Hepatocyte (in vitro differentiated cells): ENCODE measurements around the gene ATG4B. TPM values are rescaled to one million over a fixed set of nuclear protein-coding genes. Genes with fewer than 3 reads are reported as not detected.

Source experiments
- DNase-seq: peaks from one replicate; pipeline ENCODE4 v3.0.0-alpha.2; 2016; ENCODE audit warnings: low spot score
- H2AFZ ChIP-seq: fragments of 200-600 bp; sonication (generic); 2 replicates; pipeline ENCODE4 v1.6.0; 2016; ENCODE audit warnings: antibody characterized with exemption, mild to moderate bottlenecking
- H3K27ac ChIP-seq: fragments of 200-600 bp; sonication (generic); 2 replicates; pipeline ENCODE4 v1.5.1; 2016; ENCODE audit warnings: mild to moderate bottlenecking
- H3K27me3 ChIP-seq: fragments of 200-600 bp; sonication (generic); 2 replicates; pipeline ENCODE4 v1.6.1; 2016
- H3K36me3 ChIP-seq: fragments of 200-600 bp; sonication (generic); replicated peaks from 2 replicates; pipeline ENCODE4 v1.5.1; 2016; ENCODE audit warnings: low read depth; ENCODE audit not compliant: insufficient read depth
- H3K4me1 ChIP-seq: fragments of 200-600 bp; sonication (generic); 2 replicates; pipeline ENCODE4 v1.5.1; 2016; ENCODE audit warnings: mild to moderate bottlenecking, moderate library complexity; ENCODE audit not compliant: insufficient read depth
- H3K4me2 ChIP-seq: fragments of 200-600 bp; sonication (generic); 2 replicates; pipeline ENCODE4 v1.6.0; 2016
- H3K4me3 ChIP-seq: fragments of 200-600 bp; sonication (generic); 2 replicates; pipeline ENCODE4 v1.5.1; 2016; ENCODE audit warnings: mild to moderate bottlenecking
- H3K79me2 ChIP-seq: fragments of 200-600 bp; sonication (generic); 2 replicates; pipeline ENCODE4 v1.6.0; 2017; ENCODE audit warnings: mild to moderate bottlenecking
- H3K9me2 ChIP-seq: fragments of 200-600 bp; sonication (generic); replicated peaks from 2 replicates; pipeline ENCODE4 v1.6.0; 2017; ENCODE audit warnings: mild to moderate bottlenecking; ENCODE audit not compliant: insufficient read depth
- H3K9me3 ChIP-seq: fragments of 200-600 bp; sonication (generic); 2 replicates; pipeline ENCODE4 v1.5.1; 2016; ENCODE audit warnings: low read depth, mild to moderate bottlenecking
- H4K20me1 ChIP-seq: fragments of 200-600 bp; sonication (generic); 2 replicates; pipeline ENCODE4 v1.6.0; 2016; ENCODE audit warnings: mild to moderate bottlenecking; ENCODE audit not compliant: insufficient read depth, poor library complexity, severe bottlenecking
- CTCF ChIP-seq: fragments of 200-600 bp; sonication (generic); IDR thresholded peaks from 2 replicates; pipeline ENCODE4 v1.5.1; 2016; ENCODE audit warnings: antibody characterized with exemption, mild to moderate bottlenecking; ENCODE audit not compliant: poor library complexity
- EZH2 ChIP-seq: fragments of 200-600 bp; sonication (generic); IDR thresholded peaks from 2 replicates; pipeline ENCODE4 v1.6.1; 2016; ENCODE audit warnings: antibody characterized with exemption, mild to moderate bottlenecking, borderline replicate concordance
- EZH2phosphoT487 ChIP-seq: fragments of 200-600 bp; sonication (generic); IDR thresholded peaks from one replicate; pipeline ENCODE4 v1.6.1; 2018; ENCODE audit warnings: antibody characterized with exemption, mild to moderate bottlenecking, low read depth, moderate library complexity; ENCODE audit not compliant: unreplicated experiment, severe bottlenecking
- WGBS: methylation state at CpG from one replicate; pipeline ENCODE4 v1.1.6; 2016; ENCODE audit warnings: low lambda C conversion rate; ENCODE audit errors: missing lambda C conversion rate; 5-methylcytosine and 5-hydroxymethylcytosine counted together
- polyA plus RNA-seq: library from polyadenylated mRNA; unstranded; fragments of >200 nt; fragmentation: Nextera tagmentation; extraction: Ambion mirVana; gene quantifications from 2 replicates; pipeline ENCODE4 v1.2.1, GENCODE V29; 2016
- total RNA-seq: library from RNA; depleted of rRNA; stranded (reverse); fragments of >200 nt; gene quantifications from 2 replicates; pipeline ENCODE4 v1.2.3, GENCODE V29; 2014

The ATG4B gene
- total and polyA plus RNA-seq, 2 experiments from 2014 or later: 61.3 to 108 TPM

- TF ChIP-seq CTCF (no peak), EZH2 (no peak), EZH2phosphoT487 (no peak)
- H3K4me2 ChIP-seq: no peak overlapping the region
- 89% methylated on average over 31 of the region's 31 CpGs for whole genome bisulfite sequencing
- H3K9me2 ChIP-seq: no peaks in the 10 kb centered on the region
- no peak overlapping the region for H3K27ac ChIP-seq
- H3K79me2 ChIP-seq: no peaks in the 10 kb centered on the region
- no peaks in the 10 kb centered on the region for H3K9me3 ChIP-seq
- H3K27me3 ChIP-seq: no peaks in the 10 kb centered on the region
- no peak overlapping the region for H2AFZ ChIP-seq
- DNase-seq: no peak
- H3K4me3 ChIP-seq: no peak overlapping the region
- H3K4me1 ChIP-seq: no peaks in the 10 kb centered on the region
- no peaks in the 10 kb centered on the region for H4K20me1 ChIP-seq
- no peaks in the 10 kb centered on the region for H3K36me3 ChIP-seq
Observed at GRCh38 chr2:241670333-241671110, 33.0 kb downstream of the ATG4B start.

- Histone ChIP-seq H2AFZ (no peak overlapping the region), H3K9me3 (no peaks in the 10 kb centered on the region), H3K9me2 (no peaks in the 10 kb centered on the region), H3K27ac (no peak overlapping the region), H4K20me1 (no peaks in the 10 kb centered on the region), H3K4me2 (no peak overlapping the region), H3K4me3 (no peak overlapping the region), H3K4me1 (no peaks in the 10 kb centered on the region), H3K79me2 (no peaks in the 10 kb centered on the region), H3K36me3 (no peaks in the 10 kb centered on the region), H3K27me3 (no peaks in the 10 kb centered on the region)
- TF ChIP-seq CTCF (no peak), EZH2 (no peak), EZH2phosphoT487 (no peak)
- 97% methylated on average over 27 of the region's 31 CpGs for WGBS
- DNase-seq: no peak
Observed at GRCh38 chr2:241671457-241672240, 34.2 kb downstream of the ATG4B start.

GRCh38 chr2:241672243-241673188 is 35.0 kb downstream of the ATG4B start:
- no peak for DNase-seq
- Histone ChIP-seq H3K27ac (no peak overlapping the region), H3K9me2 (no peaks in the 10 kb centered on the region), H3K27me3 (no peaks in the 10 kb centered on the region), H3K79me2 (no peaks in the 10 kb centered on the region), H4K20me1 (no peaks in the 10 kb centered on the region), H3K4me1 (no peaks in the 10 kb centered on the region), H3K36me3 (no peaks in the 10 kb centered on the region), H3K4me3 (no peak overlapping the region), H3K9me3 (no peaks in the 10 kb centered on the region), H2AFZ (no peak overlapping the region), H3K4me2 (no peak overlapping the region)
- TF ChIP-seq CTCF (no peak), EZH2 (no peak), EZH2phosphoT487 (no peak)
- 97% methylated on average over 41 of the region's 42 CpGs for WGBS
